ENCODE measurements around the gene ERN1.

ERN1 gene

GRCh38 chr17:64134216-64134970 lies 4.4 kb upstream of the ERN1 start:
- DNase-seq, result no peak

- DNase-seq, result peak; percentile 76
Observed at GRCh38 chr17:64133546-64134215, 3.7 kb upstream of the ERN1 start.

- no peak for DNase-seq
Observed at GRCh38 chr17:64131606-64132270, 1.8 kb upstream of the ERN1 start.

- DNase-seq, result peak; percentile 79
Observed at GRCh38 chr17:64130559-64131001, 636 bp upstream of the ERN1 start.

GRCh38 chr17:64129515-64129764 lies 504 bp downstream of the ERN1 start:
- DNase-seq, result no peak

GRCh38 chr17:64128787-64129514 lies 993 bp downstream of the ERN1 start:
- peak; percentile 19 for DNase-seq

- DNase-seq, result no peak
Observed at GRCh38 chr17:64126918-64127317, 3.0 kb downstream of the ERN1 start.

- DNase-seq, result no peak
Observed at GRCh38 chr17:64125937-64126336, 4.0 kb downstream of the ERN1 start.

- DNase-seq, result no peak
Observed at GRCh38 chr17:64124609-64125008, 5.3 kb downstream of the ERN1 start.

- no peak for DNase-seq
Observed at GRCh38 chr17:64123114-64123513, 6.8 kb downstream of the ERN1 start.

- peak; percentile 42 for DNase-seq
Observed at GRCh38 chr17:64120972-64121786, 8.8 kb downstream of the ERN1 start.

GRCh38 chr17:64120159-64120810 lies 9.7 kb downstream of the ERN1 start:
- DNase-seq, result no peak

- no peak for DNase-seq
Observed at GRCh38 chr17:64117981-64118979, 11.7 kb downstream of the ERN1 start.

GRCh38 chr17:64115822-64116534 lies 14.0 kb downstream of the ERN1 start:
- DNase-seq, result peak; percentile 43

- no peak for DNase-seq
Observed at GRCh38 chr17:64115043-64115698, 14.8 kb downstream of the ERN1 start.

GRCh38 chr17:64113006-64113405 lies 16.9 kb downstream of the ERN1 start:
- no peak for DNase-seq

GRCh38 chr17:64111831-64112230 lies 18.1 kb downstream of the ERN1 start:
- DNase-seq, result no peak

GRCh38 chr17:64110379-64111152 lies 19.4 kb downstream of the ERN1 start:
- no peak for DNase-seq

GRCh38 chr17:64109400-64109799 lies 20.5 kb downstream of the ERN1 start:
- DNase-seq, result no peak

All from CD4-positive, alpha-beta T cell treated with Interleukin-10 for 1 hour (primary cell).